ENCODE results near the gene RBM20.

DNA sequence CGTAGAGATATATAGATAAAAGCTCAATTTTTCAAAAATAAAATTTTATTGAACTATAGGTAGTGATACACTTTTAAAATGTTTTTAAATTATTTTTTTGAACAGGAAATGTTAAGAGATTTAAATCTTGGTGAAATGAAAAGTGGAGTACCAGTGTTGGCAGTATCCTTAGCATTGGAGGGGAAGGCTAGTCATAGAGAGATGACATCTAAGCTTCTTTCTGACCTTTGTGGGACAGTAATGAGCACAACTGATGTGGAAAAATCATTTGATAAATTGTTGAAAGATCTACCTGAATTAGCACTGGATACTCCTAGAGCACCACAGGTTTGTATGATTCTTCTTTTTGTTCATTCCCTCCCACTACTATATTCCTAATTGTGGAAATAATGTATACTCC, 243.4 kb downstream of the RBM20 start:
- TF ChIP-seq, protein P1, sequence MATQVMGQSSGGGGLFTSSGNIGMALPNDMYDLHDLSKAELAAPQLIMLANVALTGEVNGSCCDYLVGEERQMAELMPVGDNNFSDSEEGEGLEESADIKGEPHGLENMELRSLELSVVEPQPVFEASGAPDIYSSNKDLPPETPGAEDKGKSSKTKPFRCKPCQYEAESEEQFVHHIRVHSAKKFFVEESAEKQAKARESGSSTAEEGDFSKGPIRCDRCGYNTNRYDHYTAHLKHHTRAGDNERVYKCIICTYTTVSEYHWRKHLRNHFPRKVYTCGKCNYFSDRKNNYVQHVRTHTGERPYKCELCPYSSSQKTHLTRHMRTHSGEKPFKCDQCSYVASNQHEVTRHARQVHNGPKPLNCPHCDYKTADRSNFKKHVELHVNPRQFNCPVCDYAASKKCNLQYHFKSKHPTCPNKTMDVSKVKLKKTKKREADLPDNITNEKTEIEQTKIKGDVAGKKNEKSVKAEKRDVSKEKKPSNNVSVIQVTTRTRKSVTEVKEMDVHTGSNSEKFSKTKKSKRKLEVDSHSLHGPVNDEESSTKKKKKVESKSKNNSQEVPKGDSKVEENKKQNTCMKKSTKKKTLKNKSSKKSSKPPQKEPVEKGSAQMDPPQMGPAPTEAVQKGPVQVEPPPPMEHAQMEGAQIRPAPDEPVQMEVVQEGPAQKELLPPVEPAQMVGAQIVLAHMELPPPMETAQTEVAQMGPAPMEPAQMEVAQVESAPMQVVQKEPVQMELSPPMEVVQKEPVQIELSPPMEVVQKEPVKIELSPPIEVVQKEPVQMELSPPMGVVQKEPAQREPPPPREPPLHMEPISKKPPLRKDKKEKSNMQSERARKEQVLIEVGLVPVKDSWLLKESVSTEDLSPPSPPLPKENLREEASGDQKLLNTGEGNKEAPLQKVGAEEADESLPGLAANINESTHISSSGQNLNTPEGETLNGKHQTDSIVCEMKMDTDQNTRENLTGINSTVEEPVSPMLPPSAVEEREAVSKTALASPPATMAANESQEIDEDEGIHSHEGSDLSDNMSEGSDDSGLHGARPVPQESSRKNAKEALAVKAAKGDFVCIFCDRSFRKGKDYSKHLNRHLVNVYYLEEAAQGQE (IDR thresholded peaks at IDR 0.05; ENCODE audit: insufficient replicate concordance, low read depth), result no peak
- TF ChIP-seq, protein P2, sequence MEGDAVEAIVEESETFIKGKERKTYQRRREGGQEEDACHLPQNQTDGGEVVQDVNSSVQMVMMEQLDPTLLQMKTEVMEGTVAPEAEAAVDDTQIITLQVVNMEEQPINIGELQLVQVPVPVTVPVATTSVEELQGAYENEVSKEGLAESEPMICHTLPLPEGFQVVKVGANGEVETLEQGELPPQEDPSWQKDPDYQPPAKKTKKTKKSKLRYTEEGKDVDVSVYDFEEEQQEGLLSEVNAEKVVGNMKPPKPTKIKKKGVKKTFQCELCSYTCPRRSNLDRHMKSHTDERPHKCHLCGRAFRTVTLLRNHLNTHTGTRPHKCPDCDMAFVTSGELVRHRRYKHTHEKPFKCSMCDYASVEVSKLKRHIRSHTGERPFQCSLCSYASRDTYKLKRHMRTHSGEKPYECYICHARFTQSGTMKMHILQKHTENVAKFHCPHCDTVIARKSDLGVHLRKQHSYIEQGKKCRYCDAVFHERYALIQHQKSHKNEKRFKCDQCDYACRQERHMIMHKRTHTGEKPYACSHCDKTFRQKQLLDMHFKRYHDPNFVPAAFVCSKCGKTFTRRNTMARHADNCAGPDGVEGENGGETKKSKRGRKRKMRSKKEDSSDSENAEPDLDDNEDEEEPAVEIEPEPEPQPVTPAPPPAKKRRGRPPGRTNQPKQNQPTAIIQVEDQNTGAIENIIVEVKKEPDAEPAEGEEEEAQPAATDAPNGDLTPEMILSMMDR (IDR thresholded peaks at IDR 0.05; ENCODE audit: insufficient read depth, low read length), result no peak
